SK-N-MC (cell line): ENCODE measurements around the gene TMEM270.

ENCODE experiments used
- EZH2 ChIP-seq: fragments of 200-600 bp; sonication (generic); IDR thresholded peaks from one replicate; pipeline ENCODE4 v1.6.1; 2017; ENCODE audit warnings: antibody characterized with exemption
- POLR2AphosphoS5 ChIP-seq: IDR thresholded peaks from 2 replicates; pipeline ENCODE4 v1.6.1; 2012; ENCODE audit warnings: mild to moderate bottlenecking, low read depth, low read length, borderline replicate concordance

DNA sequence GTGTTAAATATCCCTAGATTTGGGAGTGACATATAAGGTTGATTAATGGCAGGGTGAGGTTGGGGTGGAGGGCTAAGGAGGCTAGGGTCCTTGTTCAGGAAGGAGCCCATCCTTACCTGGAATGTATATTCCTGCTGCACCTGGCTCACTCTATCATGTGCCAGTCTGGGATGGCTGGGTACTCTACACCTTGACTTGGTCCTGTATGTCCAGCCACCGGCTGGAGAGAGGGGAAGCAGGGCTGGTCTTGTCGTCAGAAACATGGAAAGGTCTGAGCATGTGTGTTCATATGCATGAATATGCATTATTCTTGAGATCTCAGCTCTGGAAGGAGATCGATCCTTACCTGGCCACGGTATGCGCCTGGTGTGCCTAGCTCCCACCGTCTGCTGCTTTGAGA, 33.2 kb downstream of the TMEM270 start:
- TF ChIP-seq EZH2 = no peak
- TF ChIP-seq POLR2AphosphoS5 = no peak
